Retina (tissue), 1 donor: Measurements from ENCODE around the gene SFMBT2.

Source experiments
- DNase-seq: peaks from one replicate; pipeline ENCODE4 v3.0.0-alpha.2; 2016

SFMBT2 gene

DNA sequence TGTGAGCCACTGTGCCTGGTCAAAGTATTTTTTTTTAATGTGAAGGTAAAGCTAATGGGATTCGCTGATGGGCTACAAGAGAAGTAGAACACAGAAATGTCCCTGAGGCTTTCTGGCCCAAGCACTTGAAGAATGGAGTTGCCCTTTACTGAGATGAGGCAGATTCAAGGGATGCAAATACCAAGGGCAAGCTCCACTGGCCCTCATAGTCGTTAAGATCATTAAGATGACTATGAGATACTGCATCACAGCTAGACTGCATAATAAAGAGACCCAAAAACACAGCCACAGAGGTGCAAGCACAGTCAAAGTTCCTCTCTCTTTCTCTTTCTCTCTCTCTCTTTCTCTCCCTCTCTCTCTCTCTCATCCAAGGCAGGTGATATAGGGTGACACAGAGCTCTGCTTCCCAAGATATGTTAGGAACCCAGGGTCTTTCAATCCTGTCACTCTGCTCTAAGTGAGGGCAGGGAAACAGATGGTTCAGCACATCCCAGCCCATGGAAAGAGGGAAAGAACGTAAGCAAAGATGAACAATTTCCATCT is 117.4 kb downstream of the SFMBT2 start:
- no peak for DNase-seq

DNA sequence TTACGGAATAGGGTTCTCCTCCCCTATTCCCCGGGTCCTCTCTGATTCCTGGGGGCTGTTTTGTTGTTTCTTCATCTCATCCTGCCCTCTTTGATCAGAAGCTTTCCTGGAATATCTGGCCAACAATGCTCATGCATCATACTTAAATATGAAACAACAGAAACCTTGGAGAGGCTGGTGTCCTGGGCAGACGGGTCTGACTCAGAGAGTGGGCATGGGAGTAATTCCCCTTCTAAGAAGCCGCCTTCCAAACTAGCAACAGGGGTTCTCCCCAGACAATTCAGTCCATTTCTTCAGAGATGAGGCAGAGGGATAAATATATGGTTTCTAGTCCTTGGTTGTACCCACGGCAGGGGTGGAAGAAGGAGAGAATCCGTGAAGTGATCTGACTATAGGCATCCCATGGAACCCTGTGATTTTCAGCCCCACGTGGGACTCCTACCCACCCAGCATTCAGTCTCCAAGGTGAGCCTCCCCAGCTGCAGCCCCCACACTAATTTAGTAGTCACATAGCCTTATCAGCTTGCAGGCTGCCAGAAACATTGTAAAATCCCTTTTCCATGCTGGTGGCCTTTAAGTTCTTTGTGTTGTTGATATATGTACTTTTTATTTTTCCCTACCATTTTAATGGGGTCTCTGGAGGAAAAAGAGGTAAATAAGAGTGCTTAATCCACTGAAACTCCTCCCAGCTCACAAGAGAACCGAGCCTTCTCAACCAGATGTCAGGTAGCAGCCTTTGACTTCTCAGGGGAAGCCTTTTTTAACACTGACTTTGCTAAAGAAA is 119.2 kb downstream of the SFMBT2 start:
- no peak for DNase-seq

DNA sequence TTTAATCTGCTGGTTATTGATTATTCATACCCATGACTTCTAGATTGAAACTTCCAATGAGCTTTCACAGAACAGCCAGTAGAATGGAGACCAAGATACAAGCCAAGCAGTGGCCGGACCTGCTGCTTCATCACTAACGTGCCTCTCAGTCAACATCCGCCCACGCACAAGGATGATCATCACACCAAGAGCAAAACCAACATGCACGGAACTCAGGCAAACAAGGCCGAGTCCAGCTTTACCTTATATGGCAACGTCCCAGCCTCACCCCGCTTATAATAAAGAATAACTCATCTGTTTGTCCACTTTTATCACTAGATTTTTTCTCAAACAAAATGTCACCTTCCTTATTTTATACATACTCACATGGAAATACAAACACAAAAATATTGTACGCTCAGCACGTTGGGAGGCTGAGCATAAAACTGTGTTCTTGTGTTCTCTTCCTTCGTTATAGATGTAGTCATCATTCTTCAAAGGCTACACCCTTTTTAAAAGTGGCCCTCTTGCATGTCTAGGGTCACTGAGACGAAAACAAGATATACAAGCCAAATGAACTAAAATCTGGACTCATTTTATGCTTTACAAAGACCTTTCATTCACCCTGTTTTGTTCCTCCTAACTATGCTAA is 122.7 kb downstream of the SFMBT2 start:
- DNase-seq: no peak

DNA sequence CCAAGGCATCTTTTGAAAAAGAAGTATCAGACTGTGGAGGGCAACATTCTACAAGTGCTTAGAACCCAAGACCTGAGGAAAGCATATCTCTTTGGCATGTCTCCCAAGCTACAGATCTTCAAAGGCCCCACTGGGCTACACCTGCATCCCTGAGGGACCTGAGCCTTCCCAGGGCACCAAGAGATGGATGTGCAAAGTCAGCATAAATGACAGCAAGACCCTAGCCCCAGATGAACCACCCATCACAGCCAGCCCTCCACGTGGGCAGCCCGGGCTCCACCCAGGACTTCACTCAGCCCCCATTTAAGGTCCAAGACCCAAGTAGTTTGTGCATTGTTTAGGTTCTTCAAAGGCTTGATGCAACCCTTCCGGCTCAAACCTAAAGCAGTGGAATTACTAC is 123.5 kb downstream of the SFMBT2 start:
- DNase-seq: no peak

DNA sequence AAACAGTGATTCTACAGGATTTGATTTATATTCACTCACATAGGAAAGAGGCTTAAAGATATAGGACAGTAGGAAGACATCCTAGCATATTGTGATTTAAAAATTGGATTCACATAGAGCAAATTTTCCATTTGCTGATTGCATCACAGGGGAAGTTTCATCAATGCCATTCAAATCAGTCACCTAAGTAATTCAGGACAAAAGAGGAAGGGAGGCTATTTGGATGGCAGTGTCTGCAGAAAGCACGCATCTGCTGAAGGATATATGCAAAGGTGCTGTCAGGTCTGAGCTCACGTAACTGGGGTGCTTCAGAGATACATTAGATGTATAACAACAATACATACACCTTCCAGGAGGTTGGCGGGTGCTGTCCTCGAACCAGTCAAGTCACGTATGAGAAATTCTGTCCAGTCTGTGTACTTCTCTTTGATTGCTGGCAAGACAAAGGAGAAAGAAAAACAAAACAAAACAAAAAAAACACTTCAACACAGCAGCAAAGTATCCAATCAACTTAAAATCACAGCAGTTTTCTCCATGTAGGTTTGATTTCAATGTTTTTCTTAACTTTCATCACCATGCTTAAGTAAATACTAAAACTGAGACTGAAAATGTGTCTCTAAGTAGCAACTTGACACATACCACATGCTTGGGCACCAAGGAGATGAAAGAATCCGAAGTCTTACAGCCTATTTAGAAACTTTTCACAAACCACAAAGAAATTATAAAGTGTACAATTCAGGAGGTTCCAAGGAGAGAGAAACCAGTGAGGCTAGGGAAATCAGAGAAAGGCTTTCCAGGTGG is 125.1 kb downstream of the SFMBT2 start:
- DNase-seq: no peak

DNA sequence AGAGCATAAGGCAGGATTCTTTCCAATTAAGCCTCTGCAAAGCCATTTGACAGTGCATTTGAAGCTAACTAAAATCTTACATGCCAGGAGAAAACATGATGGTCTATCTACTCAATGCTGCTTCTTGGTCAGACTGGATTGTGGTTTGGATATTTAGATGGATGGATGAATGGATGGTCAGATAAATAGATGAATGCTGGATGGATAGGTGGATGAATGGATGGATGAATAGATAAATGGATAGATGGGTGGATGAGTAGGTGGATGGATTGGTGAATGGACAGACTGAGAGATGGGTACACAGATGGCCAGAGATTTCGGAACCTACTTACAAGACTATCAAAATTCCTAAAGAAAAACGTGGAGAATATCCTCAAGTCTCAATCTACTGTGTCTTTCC is 127.6 kb downstream of the SFMBT2 start:
- DNase-seq: no peak

DNA sequence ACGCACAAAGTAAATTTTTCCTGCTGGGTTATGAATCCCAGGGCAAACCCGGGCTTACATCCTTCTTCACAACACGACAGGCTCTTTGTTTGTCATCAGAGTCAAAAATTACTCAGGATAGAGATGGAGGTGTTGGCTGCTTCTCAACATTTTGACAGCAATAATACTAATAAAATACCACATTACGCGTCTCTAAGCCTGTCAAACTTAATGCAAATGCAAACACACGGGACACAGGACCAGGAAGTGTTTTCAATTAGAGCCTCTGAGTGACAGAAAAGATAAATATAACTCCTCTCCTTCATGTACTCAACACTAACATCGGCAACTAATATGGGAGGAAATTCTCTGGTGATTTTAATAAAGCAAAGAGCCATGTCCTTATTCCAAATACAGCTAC is 128.4 kb downstream of the SFMBT2 start:
- DNase-seq: no peak

DNA sequence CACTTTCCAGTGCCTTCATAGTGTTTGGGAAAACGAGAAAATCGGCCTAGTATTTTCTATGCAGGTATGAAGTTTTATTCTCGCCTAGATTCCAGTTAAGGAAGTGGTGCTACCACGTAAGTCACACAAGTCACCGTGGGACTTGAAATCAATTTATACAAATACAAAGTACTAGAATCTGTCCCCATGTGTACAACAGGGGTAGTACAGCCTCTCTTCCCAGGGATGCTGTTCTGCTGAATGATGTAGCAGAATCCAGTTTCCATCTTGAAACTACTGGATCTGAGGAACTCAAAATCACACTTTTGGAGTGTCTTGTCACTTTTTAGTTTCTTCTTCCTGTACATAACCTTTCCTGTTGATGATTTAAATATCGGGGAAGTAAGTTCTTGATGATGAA is 129.4 kb downstream of the SFMBT2 start:
- DNase-seq: no peak

DNA sequence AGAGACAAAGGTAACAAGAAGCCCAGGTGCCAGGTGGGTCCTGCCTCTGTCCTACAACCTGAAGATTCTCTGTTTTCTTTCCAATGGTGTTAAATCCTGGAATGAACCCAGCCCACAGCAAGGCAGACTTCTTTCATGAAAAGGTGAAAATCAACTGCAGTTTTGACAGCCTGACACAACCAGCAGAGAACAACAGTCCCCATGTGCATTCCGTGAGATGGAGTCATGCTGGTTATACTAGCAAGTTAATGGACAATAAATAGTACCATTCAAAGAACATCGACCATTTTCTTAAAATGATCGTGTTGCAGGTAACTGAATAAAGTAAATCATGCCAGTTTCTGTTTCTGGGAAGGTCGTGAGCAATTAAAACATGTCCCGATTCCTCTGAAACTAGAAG is 131.5 kb downstream of the SFMBT2 start:
- no peak for DNase-seq

DNA sequence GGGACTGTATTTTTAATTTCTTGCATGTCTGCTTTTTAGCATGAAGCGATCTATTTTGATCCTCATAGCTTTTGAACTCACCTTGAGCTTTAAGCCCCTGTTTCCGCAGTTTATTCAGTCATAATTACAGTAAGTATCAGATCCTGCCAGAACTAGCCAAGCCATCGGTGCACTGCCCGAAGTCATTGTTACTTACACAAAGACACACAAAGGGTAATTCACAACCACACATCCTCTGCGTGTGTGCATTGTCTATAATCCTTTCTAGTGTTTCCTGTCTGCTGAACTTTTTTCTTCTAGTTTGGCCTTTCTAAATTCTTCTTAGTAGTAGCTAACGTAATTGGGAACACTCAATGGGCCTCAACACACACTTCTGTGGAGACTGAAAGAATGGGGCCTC is 133.0 kb downstream of the SFMBT2 start:
- no peak for DNase-seq

DNA sequence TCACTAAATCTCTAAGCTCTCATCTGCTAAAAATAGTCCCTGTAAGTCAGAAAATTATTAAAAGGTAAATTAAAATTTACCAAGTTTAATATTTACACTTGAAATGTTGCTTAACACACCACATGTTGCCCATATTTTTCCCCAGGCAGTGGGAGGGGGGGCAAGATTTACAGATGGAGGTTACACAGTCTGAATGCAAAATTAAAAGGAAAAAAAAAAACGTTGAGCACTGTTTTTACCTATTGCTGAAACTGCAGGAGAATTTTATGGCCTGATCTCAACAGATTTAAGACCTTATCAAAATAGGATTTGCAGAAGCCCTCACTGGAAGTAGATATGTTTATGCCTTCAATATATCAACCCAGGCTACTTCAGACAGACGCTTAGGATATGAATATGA is 133.4 kb downstream of the SFMBT2 start:
- DNase-seq: no peak

DNA sequence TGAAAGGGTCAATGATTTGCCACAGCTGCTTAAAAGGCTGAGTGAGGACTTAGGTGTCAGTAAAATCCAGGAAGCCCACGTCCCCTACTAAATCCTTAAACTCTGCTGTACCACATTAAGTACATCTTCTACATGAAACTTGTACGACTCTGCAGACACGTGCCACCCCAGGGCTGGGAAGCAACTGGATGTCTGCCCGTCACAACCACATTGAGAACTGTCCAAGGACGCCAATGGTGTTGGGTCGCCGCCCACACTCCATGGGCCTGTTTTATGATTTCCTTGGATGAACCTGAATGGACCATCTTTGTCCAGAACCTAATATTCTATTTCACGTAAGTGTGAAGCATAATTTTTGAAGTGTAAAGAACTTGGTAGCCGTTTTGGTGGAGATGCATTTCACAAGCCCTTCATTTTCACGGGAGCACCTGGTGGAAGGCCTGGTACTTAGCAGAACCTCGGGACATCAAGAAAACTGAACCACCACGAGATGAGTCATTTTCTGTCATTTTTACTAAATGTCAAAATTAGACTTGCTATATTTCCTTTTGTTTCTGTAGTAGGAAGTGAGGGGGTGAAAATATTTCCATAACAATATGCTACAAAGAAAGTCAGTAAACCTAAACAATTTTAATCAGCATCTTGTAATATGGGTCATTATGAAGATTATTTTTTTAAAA is 134.9 kb downstream of the SFMBT2 start:
- DNase-seq: no peak

DNA sequence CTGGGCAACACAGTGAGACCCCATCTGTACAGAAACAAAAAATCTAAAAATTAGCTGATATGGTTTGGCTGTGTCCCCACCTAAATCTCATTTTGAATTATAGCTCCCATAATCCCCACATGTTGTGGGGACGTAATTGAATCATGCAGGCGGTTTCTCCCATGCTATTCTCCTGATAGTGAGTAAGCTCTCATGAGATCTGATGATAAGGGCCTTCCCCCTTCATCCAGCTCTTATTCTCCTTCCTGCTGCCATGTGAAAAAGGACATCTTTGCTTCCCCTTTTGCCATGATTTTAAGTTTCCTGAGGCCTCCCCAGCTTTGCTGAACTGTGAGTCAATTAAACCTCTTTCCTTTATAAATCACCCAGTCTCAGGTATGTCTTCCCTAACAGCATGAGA is 136.5 kb downstream of the SFMBT2 start:
- no peak for DNase-seq

DNA sequence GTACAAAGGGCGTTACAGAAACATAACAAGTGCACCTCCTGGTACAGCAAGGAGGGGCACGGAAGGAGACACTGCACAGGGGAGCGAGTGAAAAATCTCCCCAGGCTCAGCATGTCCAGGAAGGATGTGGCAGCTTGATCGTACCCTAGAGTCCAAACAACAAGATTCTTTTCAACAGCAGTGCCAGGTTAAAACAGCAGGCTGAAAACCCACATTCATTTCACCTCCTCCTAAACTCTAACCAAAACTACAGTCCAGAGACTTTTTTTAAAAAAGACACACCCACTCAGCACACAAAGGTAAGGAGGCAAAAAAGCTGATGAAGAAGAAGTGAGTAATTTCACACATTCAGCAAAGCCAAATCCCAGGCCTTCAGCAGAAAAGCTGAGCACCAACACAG is 138.8 kb downstream of the SFMBT2 start:
- DNase-seq: no peak

DNA sequence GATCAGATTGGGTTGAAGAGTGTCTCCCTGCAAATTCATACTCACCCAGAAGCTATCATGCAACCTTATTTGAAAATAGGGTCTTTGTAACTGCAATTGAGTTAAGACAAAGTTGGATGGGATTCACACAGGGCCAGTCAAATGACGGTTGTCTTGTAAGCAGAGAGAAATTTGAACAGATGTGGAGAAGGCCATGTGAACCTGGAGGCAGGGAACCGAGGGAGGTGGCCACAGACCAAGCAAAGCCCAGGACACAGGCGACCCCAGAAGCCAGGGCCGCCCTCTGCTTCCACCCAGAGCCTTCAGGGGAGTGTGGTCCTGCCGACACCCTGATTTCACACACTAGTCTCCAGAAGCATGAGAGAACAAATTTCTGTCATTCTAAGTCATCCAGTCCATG is 140.8 kb downstream of the SFMBT2 start:
- no peak for DNase-seq

DNA sequence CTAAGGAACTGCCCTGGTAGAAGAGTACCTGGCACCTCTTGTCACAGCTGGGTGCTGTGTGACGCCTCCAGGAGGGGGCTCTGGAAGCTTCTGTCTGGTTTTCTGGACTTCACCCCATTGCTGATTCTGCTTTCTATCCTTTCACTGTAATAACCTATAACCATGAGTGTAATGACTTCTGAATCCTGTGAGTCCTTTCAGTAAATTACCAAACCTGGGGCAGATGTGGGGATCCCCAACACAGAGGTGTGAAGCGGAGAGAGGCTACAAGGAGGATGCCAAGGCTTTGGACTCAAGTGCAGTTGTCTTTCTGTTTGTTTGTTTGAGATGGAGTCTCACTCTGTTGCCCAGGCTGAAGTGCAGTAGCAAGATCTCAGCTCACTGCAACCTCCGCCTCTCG is 143.7 kb downstream of the SFMBT2 start:
- no peak for DNase-seq

DNA sequence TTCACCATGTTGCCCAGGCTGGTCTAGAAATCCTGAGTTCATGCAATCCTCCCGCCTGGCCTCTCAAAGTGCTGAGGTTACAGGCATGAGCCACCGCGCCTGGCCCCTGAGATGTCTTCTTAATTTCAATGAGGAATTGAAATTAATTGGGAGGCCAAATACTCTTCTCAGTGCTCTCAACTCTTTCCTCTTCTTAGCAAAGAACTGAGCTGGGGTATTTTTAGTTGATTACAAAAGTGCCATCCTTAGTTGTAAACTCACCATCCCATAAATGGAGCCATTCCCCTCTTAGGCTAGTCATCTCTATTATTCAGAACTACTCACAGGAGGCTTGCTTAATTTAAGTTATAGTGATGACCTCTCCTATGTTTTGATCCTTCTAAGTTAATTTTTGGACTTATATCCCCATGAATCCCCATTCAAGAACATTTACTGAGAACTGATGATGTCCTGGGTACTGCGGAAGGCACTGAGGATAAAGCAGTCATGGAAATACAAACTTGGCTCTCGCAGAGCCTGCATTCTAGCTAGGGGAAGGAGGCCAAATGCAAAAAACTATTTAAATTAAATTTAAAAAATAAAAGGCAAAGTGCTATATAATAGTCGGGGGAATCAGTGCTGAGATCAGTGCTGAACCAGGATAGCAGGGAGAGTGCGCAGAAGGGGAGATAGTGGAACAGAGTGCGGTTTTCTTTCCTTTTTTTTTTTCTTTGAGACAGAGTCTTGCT is 145.3 kb downstream of the SFMBT2 start:
- no peak for DNase-seq

DNA sequence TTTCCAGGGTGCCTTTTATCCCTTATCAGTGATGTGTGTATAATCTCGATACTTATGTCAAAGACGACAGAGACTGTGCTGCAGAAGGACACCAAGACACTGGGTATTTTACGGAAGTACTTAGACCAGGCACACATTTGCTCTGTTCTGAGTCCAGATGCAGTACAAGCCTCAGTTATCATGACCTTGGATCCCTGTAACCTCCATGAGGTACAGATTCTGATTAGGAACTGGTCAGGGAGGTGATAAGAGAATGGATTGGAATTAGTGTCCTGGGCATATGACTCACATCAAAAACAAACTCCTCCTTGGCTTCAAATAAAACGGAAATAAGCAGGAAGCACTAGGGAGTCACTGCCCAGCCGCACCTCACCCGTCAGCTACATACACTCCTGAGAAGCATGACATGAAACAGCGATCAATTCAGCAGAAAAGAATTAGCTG is 146.5 kb downstream of the SFMBT2 start:
- DNase-seq: peak; percentile 41

DNA sequence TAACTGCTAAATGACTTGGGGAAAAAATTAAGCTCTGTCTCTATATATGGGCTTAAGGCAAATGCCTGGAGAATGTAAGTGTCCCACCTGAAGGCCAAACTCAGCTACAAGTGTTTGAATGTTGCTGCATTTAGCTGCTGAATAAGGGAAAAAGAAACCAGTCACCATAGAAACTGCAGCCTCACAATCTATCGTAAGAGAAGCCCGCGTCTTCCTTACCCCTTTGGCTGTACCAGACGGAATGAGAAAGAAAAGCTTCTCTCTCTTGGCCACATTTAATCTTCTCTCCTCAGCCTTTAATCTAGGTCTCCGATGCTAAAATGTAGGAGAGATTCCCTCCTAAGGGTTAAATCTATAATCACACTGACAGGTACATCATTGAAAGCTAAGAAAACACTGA is 147.2 kb downstream of the SFMBT2 start:
- DNase-seq: no peak

DNA sequence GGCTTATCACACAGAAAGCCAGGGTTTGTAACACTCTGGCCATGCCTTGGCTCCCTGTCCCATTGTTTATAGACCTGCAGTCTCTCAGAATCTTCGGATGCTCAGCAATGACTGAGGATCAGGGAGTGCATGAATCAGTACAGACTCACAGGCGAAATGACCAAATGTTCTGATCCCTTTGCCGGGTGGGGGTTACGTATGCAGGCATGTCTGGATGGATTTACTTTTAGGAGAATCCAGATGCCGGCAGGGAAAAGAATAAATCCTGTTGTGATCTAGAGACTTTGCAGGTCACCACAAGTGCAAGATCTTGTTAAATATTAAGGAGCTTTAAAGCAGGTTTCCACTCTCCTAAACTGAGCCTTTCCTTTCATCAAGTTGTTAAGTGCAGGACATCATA is 149.5 kb downstream of the SFMBT2 start:
- DNase-seq: no peak

DNA sequence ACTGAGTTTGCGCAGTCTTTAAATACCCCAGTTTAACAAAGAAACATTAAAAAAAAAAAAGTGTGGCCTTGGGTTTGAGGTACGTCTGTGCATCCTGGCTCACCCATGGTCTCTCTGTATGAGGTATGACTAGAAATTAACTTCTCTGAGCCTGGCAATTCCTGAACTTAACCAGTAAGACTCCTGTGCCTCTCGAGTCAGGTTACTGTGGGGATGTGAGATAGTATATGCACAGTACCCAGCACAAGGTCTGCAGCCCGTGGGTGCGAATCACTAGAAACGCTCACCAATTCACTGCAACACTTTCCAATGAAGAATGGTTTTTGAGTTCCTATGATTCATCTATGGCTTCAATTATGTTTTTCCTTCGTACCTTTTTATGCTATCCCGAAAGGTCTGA is 149.9 kb downstream of the SFMBT2 start:
- DNase-seq: no peak

DNA sequence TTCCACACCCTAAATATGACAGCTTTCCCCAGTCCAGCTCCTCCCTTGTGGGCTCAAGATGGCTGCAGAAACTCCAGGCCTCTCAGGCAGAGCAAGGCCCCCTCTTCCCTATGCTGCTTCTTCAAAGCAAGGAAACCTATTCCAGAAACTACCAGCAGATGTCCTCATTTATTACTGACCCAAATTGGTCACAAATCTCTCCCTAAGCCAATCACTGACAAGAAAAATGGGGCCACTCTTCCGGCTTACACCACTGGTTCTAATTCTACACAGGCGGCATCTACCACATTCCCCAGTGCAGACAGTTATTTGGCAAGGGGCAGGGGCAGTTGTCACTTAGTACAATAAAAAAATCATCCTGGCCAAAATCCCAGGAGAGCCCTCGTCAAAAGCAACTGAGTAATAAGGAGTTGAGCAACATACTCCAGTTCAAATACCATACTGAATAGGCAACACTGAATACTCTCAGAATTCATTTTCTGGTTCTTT is 150.4 kb downstream of the SFMBT2 start:
- DNase-seq: peak; percentile 63
